Loucy (cell line): ENCODE results near the gene MCC.

Experiments
- CTCF ChIP-seq: fragments of 200-600 bp; sonication (generic); conservative IDR thresholded peaks from 2 replicates; pipeline ENCODE4 v1.5.1; 2014; ENCODE audit warnings: mild to moderate bottlenecking, antibody characterized with exemption, low read length
- EZH2phosphoT487 ChIP-seq: fragments of 200-600 bp; IDR thresholded peaks from 2 replicates; pipeline ENCODE4 v1.6.1; 2018; ENCODE audit warnings: antibody characterized with exemption, mild to moderate bottlenecking, moderate library complexity, borderline replicate concordance

- TF ChIP-seq EZH2phosphoT487 (no peak), CTCF (no peak)
These were observed 230.7 kb downstream of the MCC start for GRCh38 chr5:113257545-113257944.
